Measurements from ENCODE around the gene GNAI3. TPM values are rescaled to one million over a fixed set of nuclear protein-coding genes. Genes with fewer than 3 reads are reported as not detected.

GNAI3 gene
- total RNA-seq, 1 experiment from 2014 or later, result 9.9 TPM

GRCh38 chr1:109529881-109530456, 18.4 kb upstream of the GNAI3 start:
- H3K56ac ChIP-seq (ENCODE audit: insufficient read length, low read depth, low read length), result no peak overlapping the region
- no peak overlapping the region for H4K91ac ChIP-seq (ENCODE audit: insufficient read length, low read depth, low read length)
- no peak for DNase-seq
- peaks cover 20% of the 10 kb centered on the region for H3K27me3 Mint-ChIP-seq (ENCODE audit: low read depth)
- H4K8ac ChIP-seq (replicated peaks; ENCODE audit: insufficient read length, low read depth, low read length), result no peak overlapping the region
- no peak overlapping the region for H2BK20ac ChIP-seq (ENCODE audit: low read depth, low read length, poor library complexity, severe bottlenecking)
- no peak overlapping the region for H2BK12ac ChIP-seq (ENCODE audit: insufficient read length, low read depth, low read length)
- H2AK5ac ChIP-seq (ENCODE audit: insufficient read length, low read length), result no peak overlapping the region
- H3K9me3 Mint-ChIP-seq, result no peaks in the 10 kb centered on the region
- no peaks in the 10 kb centered on the region for H4K20me1 ChIP-seq (ENCODE audit: control insufficient read depth, insufficient read depth, insufficient read length)
- peaks cover 4 to 8% of the 10 kb centered on the region in 2 experiments for H3K4me1 Mint-ChIP-seq
- no peak overlapping the region for H3T11ph ChIP-seq (ENCODE audit: low read length)
- no peak overlapping the region for H3K4me3 Mint-ChIP-seq
- no peak overlapping the region for H3K27ac ChIP-seq (ENCODE audit: insufficient read length, low read depth, low read length)
- H3K27ac Mint-ChIP-seq, result peak overlapping the region in 1 of 3 experiments; percentile 44; a peak in 3 of 7 replicates
- no peak overlapping the region for H3K9ac ChIP-seq (ENCODE audit: extremely low read depth, insufficient read length, low read length)
- no peaks in the 10 kb centered on the region for H3K79me2 ChIP-seq (ENCODE audit: insufficient read depth, low read length)
- no peak overlapping the region for H2AFZ ChIP-seq (ENCODE audit: low read length)
- no peak overlapping the region for H2BK5ac ChIP-seq (ENCODE audit: insufficient read length, low read length)
- H3K14ac ChIP-seq (ENCODE audit: insufficient read depth, low read length), result no peak overlapping the region; the same call in 1 of the 2 replicates
- H3K9me3 ChIP-seq (ENCODE audit: control insufficient read depth, low read depth, low read length), result no peaks in the 10 kb centered on the region
- H3K23ac ChIP-seq (ENCODE audit: insufficient read length, low read depth, low read length), result no peak overlapping the region
- no peak for TF ChIP-seq CTCF (conservative IDR thresholded peaks at IDR 0.05)
- H2BK15ac ChIP-seq (ENCODE audit: low read depth, low read length), result no peak overlapping the region
- peaks cover 4% of the 10 kb centered on the region for H3K23me2 ChIP-seq (ENCODE audit: insufficient read length, low read depth, low read length, poor library complexity, severe bottlenecking)
- no peaks in the 10 kb centered on the region for H3K36me3 Mint-ChIP-seq (ENCODE audit: insufficient read depth in 1 of 3, low read depth in 3 of 3)
- no peaks in the 10 kb centered on the region for H3K4me1 ChIP-seq (ENCODE audit: insufficient read depth, low read length)
- no peaks in the 10 kb centered on the region for H3K79me1 ChIP-seq (ENCODE audit: insufficient read depth, low read depth, low read length, poor library complexity, severe bottlenecking)
- no peak overlapping the region for H3K18ac ChIP-seq (ENCODE audit: insufficient read length, low read depth, low read length)
- no peaks in the 10 kb centered on the region for H3K27me3 ChIP-seq (ENCODE audit: insufficient read depth, low read length)
- no peak overlapping the region for H2BK120ac ChIP-seq (ENCODE audit: low read depth, low read length, poor library complexity, severe bottlenecking)
- no peak overlapping the region for H4K5ac ChIP-seq (ENCODE audit: insufficient read length, low read depth, low read length)
- no peak overlapping the region for H3K4ac ChIP-seq (ENCODE audit: low read depth, low read length)
- no peak overlapping the region for H3K4me2 ChIP-seq (ENCODE audit: insufficient read depth, insufficient read length, low read length)
- no CpG with 5 or more reads among the region's 8 CpGs for WGBS (ENCODE audit: extremely low coverage, insufficient read length, low lambda C conversion rate)

All from H9 (cell line).